Measurements from ENCODE around the gene UNC119.
A peak's percentile ranks its signal among the peaks of the same experiment; 100 is the strongest.

The UNC119 gene

DNA sequence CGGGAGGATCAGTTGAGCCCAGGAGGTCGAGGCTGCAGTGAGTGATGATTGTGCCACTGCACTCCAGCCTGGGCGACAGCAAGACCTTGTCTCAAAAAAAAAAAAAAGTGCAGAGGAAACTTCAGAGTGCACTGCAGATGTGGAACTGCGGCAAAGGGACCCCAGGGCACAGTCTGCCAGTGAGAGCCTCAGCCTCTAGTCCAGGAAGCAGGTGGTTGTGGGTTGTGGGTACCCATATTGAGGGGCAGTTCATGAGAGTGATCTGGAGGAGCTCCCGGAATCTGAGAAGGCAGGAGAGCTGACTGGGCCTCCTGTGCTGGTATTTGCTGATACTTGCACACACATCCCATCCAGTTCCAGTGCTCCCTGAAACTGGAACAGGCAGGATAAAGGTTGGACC lies 33.2 kb downstream of the UNC119 start:
- DNase-seq: no peak

DNA sequence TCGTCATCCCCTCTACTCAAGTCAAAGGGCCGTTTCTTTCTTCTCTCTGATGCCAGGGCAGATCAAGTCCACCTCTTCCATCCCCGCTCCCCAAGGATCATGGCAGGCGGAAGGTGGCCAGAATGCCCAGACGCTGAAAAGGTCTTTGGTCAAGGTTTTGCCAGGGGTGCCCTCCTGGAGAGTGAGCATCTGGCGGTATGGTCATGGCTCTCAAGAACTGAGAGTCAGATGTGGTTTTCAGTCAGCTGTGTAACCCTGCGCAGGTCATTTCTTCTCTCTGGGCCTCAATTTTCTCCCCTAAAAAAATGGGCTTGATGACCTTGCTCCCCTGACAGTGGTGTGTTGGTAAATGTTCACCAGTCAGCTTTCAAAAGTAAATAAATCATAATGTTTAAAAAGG lies 33.8 kb downstream of the UNC119 start:
- no peak for DNase-seq

DNA sequence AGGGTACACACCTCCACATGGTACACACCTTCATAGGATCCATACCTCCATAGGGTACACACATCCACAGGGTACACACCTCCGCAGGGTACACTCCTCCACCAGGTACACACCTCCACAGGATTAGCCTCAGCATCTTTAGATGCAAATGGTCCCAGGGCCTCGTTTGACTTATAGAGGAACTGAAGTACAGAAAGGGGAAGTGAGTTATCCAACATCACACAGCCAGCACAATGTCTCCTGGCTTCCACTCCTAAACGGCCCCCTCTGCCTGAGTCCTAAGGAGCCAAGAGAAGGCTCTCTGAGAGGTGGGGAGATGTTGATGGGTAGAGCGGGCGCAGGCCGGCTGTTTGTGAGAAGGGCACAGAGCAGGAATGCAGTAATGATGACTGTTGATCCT lies 34.3 kb downstream of the UNC119 start:
- DNase-seq: peak; percentile 56

DNA sequence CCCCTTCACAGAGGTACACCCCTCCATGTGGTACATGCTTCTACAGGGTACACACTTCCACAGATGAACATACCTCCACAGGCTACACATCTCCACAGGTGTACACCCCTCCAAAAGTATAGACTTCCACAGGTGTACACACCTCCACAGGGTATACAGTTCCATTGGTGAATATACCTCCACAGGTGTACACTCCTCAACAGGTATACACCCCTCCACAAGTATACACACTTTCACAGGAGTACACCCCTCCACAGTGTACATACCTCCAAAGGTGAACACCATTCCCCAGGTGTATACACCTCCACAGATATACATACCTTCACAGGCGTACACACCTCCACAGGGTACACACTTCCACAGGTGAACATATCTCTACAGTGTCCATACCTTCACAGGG lies 36.9 kb downstream of the UNC119 start:
- DNase-seq: no peak

DNA sequence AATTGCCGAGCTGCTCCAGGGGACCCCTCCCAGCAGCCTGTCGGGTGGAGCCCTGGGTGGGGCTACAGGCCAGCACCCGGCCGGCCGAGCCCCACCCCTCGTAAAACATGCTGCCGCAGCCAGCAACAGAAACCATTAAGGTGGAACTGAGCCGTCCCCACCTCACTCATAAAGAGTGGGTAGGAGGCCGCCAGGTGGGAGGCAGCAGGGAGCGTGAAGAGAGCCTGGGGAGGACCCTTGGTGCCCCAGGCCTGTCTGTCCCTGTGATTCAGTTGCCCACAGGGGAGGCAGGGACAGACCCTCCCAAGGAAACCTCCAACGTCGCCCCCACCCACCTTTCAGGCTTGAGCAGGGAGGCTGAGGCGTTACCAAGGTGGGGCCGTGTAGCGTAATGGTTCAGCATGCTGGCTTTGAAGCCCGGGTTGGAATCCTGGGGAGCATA lies 37.8 kb downstream of the UNC119 start:
- DNase-seq: no peak

DNA sequence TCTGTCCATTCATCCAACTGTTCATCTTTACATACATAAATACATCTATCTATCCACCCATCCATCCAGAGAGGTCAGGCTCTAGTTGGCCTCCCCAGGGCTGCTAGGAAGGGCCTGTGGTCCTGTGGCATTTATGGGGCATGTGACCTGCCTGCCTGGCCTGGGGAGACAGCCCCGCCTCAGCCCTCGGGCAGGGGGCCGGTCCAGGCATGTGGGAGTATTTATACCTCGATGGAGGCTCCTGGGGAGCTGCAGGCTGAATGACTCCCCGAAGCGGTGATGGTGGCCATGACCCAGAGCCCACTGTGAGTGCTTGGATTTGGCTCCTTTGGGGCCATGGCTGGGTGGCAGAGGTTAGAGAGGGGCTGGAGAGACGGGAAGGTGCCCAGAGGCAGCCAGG lies 38.9 kb downstream of the UNC119 start:
- no peak for DNase-seq

DNA sequence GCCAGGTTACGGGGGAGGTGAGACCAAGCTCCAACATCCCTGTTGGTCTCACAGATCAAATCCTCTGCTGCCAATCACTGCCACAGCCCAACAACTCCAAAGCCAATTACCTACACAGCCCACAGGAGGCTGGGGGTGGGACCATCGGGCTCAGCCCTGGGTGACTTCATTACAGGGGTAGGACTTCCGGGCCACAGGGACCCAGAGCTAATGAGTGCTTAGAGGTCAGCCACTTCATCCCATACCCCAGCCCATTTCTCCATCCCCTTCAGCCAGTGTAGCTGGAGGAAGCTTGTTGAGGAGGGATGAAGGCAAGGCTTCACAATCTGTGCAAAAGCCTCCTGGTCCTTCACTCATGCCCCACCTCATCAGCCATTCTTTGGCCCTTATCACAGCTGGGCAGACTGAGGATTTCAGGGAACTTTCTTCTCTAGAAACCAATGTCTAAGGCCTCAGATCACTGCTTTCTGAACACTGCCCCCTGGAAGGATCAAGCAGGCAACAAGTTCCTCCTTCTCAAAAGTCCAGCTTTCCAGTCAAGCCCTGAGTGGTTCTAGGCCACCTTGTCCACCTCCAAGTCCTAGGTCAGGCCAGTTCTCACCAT lies 40.5 kb downstream of the UNC119 start:
- DNase-seq: no peak

DNA sequence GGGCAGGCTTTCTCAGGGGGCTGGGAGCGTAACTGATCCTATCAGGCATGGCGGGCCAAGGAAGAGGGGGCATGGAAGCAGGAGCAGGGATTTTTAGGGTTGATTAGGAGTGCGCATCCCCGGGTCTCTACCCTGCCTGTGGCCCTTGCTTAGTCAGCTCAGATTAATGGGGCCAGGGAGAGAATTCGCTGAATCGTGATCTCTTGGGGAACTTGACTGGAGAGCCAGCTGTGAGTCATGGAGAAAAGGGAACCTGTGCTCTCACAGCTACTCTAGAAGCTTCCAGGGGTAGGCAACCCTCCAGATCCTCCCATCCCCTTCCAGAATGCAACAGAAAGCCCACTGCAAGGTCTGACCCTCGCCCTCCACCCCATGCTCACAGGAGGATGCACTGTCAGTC lies 42.6 kb downstream of the UNC119 start:
- DNase-seq: no peak

DNA sequence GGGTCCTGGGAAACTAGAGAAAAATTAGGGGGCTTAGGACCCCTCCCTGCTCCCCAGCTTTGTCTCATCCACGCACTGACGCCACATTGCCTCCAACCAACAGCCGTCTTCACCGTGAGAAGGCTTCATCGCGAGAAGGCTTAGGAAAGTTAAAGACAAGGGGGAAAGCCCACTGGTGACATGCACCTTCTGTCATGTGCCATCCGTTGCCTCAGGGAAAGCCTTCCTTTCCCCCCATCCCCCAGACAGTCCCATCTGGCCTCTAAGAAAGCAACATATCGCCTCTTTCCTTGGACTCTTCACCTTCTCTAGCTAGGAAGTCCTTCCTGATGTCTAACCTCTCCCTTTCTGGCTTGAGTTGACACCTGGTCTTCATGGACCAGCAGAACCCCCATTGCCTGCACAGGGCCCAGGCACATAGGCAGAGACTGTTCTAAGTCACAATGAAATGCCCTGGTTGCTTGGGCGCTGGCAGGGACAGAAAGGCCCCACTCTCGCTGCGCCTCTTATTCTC lies 44.2 kb downstream of the UNC119 start:
- DNase-seq: no peak

DNA sequence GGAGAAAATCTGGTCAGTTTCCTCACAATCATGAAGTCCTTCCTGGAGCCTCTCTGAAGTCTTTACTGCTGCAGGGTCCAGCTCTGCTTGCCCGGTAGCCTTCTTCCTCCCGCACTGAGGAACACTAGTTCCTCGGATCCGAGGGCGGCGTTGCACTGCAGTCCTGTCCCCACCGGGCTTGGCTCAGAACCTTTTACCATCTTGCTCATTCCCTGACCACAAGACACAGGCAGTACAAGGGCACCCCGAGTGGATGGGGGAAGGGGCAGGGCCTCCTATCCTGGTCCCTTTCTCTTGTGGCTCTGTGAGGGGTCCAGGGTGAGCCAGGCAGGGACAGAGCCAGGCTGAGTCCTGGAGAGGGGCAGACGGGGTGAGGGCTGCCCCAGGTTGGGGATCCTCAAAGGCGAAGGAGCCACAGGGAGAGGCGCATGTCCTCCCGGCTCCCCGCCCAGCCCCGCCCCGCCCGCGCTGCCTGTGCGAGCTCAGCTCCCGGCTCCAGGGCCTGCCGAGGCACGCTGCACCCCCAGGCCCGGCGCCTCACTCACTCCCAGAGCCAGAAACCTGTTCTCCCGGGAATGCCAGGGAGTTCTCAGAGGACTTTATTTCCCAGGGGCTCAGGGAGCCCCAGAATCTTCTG lies 44.7 kb downstream of the UNC119 start:
- no peak for DNase-seq

DNA sequence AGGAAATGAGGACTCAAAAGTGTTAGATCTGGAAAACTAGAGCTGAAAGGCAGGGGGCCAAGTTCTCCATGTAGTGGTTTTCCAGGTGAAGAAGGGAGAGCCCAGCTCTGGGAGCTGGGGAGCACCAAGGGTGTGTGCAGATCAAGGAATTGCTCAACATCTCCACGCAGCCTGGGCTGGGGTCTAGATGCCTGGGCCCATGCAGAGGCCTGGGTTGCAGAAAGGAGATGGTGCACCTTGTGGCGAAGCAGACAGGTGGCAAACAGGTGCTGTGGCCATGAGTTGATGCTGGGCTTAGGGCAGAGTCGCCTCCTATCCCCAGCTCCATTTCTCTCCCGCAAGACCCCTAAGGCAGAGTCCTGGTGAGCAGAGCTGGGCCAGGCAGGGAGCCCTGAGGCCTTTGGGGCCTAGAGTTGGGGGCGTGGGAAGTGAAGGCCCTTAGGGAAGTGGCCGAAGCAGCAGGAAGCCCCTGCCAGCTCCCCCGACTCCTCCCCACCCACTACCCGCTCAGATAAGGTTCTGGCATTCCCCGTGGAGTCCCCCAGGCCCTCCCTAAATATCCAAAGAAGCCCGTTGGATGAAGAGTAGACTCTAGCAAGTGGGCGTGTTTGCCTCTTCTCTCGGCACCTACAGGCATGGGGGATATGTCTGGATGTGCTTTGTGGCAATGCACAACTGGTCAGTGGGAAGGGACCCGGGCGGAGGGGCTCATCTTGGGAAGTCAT lies 45.5 kb downstream of the UNC119 start:
- no peak for DNase-seq

DNA sequence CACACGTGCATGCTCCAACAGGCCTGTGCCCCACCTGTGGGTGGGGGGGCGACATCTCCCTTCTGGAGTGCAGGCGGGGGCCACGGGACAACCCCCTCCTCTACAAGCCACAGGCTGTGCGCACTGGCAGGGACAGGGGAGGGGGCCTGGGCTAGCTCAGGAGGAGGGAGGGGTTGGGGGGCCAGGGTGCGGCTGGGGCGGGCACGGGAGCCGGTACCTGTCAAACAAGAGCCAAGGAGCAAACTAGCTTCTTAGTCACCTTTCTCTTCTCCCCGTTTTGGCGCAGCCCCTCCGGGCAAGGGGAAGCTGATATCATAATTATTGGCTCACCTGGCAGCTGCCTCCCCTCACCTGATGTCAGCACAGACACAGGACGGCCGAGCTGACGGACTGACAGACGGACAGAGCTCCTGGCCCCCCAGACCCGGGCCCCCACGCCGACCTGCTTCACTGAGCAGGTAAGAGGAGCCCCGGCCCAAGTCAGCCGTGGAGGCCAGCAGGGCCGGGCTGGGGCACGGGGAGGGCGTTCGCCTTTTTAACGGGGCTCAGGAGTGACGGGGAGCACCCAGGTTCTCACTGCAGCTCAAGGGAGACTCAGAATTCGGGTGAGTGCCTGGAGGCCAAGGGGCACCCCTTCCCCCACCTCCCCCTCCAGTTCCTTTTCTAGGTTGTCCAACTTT lies 46.3 kb downstream of the UNC119 start, which contains the start of gene FOXN1:
TSS of gene FOXN1 (plus strand) at position 363 of the 680 bp plus-strand sequence. CDS start 17,622 bp downstream, outside the sequence.
- DNase-seq: no peak

DNA sequence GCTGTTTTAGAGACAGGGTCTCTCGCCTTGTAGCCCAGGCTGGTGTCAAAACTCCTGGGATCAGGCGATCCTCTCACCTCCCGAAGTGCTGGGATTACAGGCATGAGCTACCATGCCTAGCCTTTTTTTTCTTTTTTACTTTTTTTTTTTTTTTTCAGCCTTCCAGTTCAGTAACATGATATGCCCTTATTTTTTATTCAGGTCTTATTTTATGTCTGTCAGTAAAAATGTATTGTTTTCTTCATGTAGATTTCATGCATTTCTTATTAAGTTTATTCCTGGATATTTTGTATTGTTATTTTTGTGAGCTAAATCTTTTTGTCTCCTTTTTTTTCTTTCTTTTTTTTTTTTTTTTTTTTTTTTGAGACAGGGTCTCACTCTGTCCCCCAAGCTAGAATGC lies 49.0 kb downstream of the UNC119 start:
- DNase-seq: no peak

DNA sequence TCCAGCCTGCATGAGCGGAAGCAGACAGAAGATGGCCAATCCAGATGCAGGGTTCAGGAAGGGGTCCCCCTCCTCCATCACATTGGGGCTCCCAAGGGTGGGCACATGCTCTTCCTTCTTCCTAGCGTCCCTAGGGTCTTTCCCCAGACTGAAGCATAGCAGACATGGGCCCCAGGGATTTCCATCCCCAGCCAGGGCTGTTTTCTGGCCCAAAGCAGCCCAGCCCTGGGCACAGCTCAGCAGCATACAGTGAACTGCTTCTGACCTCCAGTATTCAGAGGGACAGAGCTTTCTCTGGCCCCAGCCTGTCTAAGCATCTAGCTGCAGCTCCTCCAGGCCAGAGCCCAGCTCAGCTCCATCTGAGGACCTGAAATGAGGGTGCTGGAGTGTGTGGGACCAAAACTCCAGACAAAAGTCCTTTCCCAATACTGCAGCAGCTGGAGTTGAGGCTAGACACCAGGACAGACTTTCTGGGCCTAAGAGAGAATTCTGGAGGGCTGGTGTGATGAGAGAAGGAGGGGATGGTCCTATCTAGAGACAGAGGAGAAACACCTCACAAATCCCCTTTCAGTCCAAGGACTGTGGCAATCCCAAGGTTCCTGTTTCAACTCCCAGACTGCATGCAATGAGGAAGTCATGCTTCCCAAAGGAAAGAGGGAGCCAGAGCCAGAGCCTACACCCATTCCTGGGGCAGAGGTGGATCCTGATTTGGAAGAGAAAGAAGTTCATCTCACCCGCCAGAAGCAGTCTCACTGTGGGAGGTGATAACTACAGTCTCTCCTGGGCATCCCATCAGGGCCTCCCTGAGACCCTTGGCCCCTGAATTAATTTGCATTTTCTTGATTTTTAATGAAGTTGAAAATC lies 50.8 kb downstream of the UNC119 start:
- DNase-seq: no peak

DNA sequence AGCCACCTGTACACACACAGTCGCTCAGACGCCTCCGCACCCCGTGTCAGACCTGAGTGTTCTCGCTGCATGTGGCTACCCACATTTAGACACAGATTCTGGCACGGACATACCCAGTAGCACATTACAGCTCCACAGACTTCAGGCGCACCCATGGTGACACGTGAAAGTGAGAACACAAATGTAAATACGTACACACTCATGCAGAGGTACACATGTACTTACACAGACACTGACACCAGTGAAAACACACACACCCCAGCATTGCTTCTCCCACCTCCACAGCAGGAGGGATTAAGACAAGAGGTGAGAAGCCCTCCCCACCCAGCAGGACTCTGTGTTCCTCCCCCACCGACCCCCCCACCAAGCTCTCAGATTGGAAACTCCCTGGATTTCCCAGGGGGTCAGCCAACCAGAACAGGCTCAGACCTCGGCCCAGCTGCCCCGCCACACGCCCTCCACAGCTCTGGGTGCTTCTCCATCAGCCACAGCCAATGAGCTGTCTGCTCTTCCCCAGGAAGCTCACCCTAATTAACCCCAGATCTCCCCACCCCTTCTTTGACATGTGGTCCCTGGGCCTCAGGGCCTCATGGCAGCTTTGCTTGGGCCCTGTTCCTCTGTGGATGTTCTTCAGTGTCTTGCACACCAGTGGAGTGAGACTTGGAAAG lies 51.6 kb downstream of the UNC119 start:
- DNase-seq: no peak

DNA sequence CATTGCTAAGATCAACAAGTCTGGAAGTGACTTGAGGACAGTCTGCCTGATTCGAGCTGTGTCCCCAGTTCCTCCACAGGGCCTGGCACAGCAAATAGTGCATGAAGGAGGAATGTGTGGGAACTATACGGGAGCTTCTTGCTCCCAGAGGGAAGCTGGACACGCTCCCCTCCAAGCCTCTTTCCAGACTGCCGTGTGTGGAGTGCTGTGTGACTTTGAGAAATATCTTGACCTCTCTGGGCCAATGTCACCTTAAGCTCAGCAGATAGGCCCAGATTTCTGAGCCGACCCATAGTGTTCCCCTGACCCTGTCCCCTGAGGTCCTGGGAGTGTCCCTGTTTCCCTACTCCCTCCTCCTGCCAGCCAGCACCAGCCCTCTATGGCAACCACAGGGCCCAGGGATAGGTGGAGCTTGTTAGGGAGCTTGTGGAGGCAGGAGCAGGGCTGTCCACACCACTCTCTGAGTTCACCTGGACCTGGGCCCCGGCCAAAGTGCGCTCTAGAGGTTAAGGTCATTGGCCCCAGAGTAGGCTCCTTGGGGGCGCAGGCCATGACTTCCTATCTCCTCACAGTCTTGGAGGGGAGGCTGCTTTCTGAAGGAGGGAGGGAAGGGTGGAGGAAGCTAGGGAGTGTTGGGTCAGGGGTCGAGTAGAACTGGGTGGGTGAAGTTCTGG lies 52.6 kb downstream of the UNC119 start:
- DNase-seq: no peak

DNA sequence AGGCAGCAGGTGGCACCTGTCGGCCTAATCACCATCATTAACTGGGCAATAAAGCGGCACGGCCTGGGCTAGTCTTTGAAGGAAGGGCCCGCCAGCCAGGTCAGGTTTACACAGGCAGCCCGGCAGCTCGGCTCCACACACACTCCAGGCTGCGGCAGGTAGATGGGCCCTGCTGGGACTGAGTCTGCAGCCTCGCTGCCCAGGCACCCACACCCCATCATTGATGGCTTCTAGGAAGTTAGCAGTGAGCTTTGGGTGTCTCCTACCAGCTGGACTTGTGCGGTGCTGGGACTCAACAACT lies 53.1 kb downstream of the UNC119 start:
- DNase-seq: no peak

DNA sequence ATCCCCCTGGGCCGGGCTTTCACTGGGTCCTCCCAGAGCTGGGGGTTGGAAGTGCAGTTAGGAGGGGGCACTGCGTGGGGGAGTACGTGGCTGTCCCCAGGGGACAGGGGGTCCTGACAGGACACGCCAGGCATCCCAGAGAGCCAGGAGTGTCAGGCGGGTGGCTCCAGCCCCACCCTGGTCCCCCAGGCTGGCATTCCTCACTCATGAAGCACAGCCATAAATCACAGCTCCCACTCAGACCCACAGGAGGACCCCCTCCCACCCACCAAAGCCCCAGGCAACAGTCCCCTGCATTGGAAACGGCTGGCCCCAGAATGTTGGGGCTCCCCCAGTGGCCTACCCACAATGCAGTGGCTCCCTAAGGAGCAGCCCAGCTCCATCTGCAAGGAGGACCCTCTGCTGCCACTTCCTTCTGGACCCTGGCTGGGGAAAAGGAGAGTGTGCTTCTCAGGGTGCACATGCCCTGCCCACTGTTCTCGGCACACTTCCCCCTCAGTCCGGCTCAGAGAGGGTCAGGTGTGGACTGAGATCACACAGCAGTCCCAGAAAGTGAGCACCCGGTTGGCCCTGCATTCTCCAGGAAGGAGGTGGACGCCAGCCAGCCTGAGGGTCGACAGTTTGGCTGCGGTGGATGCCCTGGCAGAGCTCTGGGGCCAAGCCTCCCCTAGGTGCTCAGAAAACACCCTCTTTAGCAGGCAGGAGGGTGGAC lies 53.6 kb downstream of the UNC119 start:
- no peak for DNase-seq

DNA sequence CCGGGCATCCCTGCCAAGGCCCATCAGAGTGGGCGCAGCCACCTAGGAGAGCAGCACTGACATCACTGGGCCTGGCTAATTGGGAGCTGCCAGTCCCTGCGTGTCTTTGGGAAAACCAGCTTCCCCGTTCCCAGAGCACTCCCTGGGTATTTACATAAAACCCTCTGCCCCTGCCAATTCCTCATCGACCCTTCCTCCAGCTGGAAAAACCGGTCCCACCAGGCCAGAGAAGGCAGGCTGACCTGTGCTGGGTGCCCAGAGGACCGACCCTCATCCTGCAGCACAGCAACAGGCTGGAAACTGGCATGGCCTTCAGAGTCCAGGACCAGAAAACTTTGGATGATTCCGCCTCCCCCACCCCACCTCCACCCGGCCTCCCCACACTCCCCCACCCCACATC lies 54.5 kb downstream of the UNC119 start:
- no peak for DNase-seq
